RPMI8226 (cell line): ENCODE results near the gene KRTAP11-1.

Experiments used
- DNase-seq: peaks from one replicate; pipeline ENCODE4 v3.0.0-alpha.2; 2015

Gene KRTAP11-1

DNA sequence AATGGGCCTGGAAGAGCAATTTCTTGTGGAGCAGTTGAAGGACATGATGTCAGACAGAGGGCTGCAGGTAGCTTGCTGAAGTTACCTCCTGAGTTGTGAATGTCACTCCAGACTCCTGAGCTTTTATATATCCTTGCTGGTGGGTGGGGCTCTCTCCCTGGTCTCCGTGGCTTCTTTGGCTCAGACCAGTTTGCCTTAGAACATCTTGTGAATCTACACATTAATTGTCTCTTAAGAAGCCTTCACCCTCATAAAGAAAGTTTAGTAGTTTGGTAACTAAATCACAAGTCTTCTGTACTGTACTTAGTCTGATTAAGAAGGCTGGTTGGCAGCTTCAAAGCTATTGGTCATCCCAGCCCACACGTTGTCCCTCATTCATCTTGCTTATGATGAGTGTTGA lies at the start of gene KRTAP11-1:
Gene KRTAP11-1 (minus strand): TSS at position 101 of the 400 bp plus-strand sequence. CDS start 56 bp downstream, at position 45.
- DNase-seq = no peak

GRCh38 chr21:30924146-30924700 lies 42.8 kb upstream of the KRTAP11-1 start:
- DNase-seq = peak; percentile 70

DNA sequence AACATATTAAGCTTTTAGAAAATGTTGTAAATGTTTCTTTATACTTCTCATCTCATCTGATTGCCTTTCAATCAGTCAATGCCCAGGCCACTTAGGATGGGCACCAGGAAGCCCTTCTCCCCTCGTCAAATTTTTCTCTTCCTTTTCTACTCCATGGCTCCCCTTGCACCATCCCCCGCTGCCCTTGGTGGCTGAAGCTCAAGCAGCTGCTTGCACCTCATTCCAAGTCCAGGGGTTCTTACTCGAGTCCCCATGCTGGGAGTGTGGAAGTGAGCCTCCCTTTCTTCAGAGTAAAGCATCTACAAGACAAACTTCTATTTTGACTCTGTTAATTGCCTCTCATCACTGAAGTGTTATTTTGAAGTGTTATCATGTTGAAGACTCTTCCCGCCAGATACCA lies 39.7 kb upstream of the KRTAP11-1 start:
- no peak for DNase-seq

GRCh38 chr21:30917557-30917956 lies 36.2 kb upstream of the KRTAP11-1 start:
- DNase-seq = no peak

- no peak for DNase-seq
Observed at GRCh38 chr21:30900881-30901280, 19.5 kb upstream of the KRTAP11-1 start.

DNA sequence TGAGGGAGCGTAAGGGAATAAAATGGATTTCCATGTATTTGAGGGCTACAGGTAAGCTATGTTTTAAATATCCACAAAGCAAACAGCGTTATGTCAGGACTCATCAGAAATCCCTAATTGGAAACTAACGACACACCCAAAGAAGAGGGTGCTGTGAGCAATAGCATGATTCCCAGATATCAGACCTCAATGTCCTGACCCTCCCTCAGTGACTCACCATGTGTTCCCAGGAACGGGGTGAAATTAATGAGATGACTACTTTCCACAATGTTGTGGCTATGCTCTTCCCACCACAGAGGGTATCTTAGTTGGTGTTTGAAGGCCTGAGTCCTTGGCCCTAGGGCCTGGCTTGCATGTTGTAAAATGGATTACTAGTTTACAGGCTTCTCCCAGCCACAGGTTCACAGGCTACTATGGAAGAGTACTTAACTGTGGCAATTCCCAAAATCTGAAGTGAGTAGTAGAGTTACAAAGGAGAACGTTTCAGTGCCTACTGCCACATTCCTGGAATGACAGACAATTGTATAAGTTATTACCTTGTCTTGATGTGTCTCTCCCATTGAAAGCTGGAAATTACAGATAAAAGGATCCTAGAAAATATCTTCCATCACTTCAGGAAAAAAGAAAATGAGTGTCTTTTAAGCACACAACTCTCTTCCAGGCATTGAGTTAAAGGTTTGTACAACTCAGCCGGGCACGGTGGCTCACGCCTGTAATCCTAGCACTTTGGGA lies 1.7 kb upstream of the KRTAP11-1 start:
- no peak for DNase-seq

DNA sequence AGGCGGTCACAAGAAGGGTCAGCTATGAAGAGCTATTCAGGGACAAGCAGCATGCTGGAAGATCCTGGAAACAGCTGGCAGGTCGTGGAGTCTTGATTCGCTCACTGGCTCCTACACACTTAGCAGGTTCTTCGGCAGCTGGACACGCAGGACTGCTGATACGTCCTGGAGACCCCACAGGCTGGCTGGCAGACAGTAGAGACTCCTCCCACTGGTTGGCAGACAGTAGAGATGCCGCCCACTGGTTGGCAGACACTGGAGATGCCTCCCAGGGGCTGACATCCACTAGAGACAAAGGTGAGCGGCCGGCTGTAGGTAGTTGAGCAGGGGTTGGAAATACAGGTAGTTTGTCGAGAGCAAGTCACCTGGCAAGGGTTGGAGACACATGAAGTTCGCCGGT lies 466 bp downstream of the KRTAP11-1 start:
- no peak for DNase-seq

DNA sequence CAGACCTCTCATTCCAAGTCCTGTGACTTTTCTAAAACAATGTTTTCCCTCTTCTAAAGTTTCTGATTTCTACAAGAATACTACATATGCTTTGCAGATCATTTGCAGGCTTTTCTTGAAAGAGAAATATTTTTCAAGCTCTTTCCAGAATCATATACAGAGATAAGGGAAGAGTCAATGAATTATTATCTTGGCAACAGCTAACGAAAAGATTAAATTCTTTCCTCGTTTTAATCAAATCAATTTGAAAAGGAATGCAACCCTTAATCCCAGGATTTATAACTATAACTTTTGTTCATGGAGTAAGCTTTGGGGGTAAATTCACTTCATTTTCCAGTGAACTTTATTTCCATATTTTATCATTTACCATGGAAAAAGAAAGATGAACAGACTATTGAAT lies 6.9 kb downstream of the KRTAP11-1 start:
- no peak for DNase-seq

DNA sequence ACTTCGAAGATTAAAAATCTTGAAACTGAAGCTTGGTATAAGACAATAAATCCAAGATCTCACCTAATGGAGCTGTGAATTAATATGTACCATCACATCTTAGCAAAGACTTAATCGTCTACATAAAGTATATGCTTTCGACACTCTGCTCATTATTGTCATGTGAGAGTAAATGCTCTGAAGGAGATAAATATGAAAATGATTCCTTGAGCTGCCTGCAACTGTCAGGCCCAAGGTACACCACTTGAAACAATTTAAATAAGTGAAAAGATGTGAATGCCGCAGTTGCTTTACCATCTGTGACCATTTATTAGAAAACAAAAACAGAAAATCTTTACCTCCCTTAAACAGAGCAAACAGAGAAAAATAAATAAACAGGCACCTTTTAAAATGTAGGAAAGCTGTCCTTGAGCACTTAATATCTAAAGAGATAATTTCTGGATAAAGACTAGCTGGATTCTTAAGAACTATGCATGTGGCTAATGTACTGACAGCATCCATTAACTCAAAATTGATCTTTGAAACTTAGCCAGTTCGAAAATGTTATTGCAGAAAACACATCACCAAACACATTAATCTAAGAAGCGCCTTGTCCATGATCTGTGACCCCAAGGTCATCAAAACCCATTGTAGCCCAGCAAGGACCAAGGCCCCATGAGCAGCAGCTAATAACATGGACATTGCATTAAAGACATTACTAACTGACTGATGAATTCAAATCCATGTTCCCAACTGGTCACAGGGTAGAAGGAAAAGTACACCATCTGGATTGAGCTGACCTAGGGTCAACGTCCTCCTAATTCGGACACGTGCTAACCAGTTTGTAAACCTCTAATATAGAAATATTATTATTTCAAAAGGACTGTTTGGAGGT lies 33.5 kb downstream of the KRTAP11-1 start:
- DNase-seq = no peak

DNA sequence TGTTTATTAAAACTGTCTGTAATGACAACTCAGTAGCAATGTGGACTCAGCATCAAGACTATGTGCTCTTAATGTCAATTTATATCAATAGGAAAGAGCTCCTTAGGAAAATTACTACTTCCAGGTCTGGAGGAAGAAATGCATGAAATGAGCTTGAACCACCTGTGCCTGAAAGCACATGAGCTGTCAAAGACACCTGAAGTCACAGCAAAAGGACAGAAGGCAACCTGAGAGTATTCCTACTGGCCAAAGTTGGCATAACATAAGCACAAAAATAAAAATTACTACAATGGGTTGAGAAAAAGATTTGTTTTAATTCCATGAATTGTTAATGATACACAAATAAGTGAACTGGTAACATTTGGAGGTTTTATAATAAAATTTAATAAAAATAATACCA lies 38.4 kb downstream of the KRTAP11-1 start:
- no peak for DNase-seq

DNA sequence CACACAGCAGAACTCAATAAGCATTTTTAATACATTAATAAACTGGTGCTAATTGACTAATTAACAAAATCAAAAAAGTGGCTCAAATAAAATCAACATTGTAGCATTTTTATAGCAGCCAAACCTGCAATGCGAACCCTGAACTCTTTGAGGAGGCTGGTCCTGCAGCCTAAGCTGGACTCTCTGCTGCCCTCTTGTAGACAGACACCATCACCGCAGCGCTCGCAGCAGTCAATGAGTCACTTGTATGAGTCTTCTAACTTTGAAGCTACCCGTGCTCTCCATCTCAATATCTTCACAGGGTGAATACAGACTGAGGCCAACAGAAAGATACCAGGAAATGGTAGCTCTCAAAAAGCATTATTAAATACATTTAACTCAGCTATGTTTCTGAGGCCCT lies 42.1 kb downstream of the KRTAP11-1 start:
- DNase-seq = peak; percentile 38

GRCh38 chr21:30838536-30838935 lies 42.8 kb downstream of the KRTAP11-1 start:
- DNase-seq = no peak

DNA sequence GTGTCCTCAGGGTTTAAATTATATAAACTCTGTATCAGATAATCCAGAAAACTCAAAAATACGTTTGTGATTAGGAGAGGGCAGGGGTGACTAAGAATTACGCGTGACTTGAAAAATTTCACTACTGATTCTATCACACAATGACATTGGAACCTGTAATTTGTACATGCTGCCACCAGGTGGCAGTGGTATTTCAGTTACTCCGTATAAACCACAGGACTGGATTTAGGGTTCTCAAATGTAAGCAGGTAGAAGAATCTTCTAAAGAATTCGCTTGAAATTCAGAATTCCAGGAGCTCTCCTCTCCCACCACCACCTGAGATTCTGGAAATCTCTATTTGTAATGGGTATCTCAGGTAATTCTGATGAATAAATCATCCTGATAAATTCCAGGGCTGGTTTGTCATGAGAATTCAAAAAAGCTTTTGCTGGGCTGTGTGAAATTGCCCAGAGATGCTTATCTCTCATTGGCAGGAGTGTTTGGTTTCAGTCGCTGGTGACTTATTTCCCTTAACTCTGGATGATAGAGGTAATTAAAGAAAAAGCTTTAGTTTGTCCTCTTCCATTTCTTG lies 50.1 kb downstream of the KRTAP11-1 start:
- DNase-seq = peak; percentile 56
